Measurements from ENCODE around the gene FLT3. TPM values are rescaled to one million over a fixed set of nuclear protein-coding genes. Genes with fewer than 3 reads are reported as not detected.
A peak's percentile ranks its signal among the peaks of the same experiment; 100 is the strongest.
"Not testable (repeated sequence)": the region's sequence is repeated elsewhere in the genome, so short reads cannot be mapped to it uniquely, and the experiment has no call there.

FLT3 gene
- under 1 TPM; 0.12 to 0.26 TPM for total RNA-seq

GRCh38 chr13:28100150-28101121 is at the start of gene FLT3:
TSS of gene FLT3 (minus strand) at chr13:28100576. CDS start at chr13:28100510, 66 bp downstream.
- no peak for TF ChIP-seq CTCF (IDR thresholded peaks at IDR 0.05)
- Histone ChIP-seq H3K9me3 (peaks cover 0 to 7% of the 10 kb centered on the region in 2 donors), H3K4me3 (peak within 1 kb of the TSS; percentile 7 to 44), H3K27ac (no peak within 1 kb of the TSS), H3K36me3 (no peaks in the 10 kb centered on the region), H3K27me3 (peaks cover 9 to 16% of the 10 kb centered on the region in 2 donors), H3K4me1 (peaks cover 0 to 15% of the 10 kb centered on the region in 2 donors)
- no peak for DNase-seq (ENCODE audit: low spot score)

GRCh38 chr13:28147495-28147894 is 47.1 kb upstream of the FLT3 start:
- no peak for TF ChIP-seq CTCF (IDR thresholded peaks at IDR 0.05)
- H3K4me1 ChIP-seq: peaks cover 0 to 12% of the 10 kb centered on the region in 2 donors
- DNase-seq (ENCODE audit: low spot score): no peak
- H3K9me3 ChIP-seq: no peaks in the 10 kb centered on the region
- H3K27me3 ChIP-seq: no peaks in the 10 kb centered on the region
- H3K36me3 ChIP-seq: no peaks in the 10 kb centered on the region
- H3K4me3 ChIP-seq: no peak overlapping the region
- no peak overlapping the region for H3K27ac ChIP-seq

GRCh38 chr13:28145049-28145448 is 44.7 kb upstream of the FLT3 start:
- no peak overlapping the region for H3K4me3 ChIP-seq
- no peak overlapping the region for H3K27ac ChIP-seq
- H3K27me3 ChIP-seq: no peaks in the 10 kb centered on the region
- no peaks in the 10 kb centered on the region for H3K9me3 ChIP-seq
- no peak for DNase-seq (ENCODE audit: low spot score)
- H3K4me1 ChIP-seq: peaks cover 0 to 23% of the 10 kb centered on the region in 2 donors
- no peak for TF ChIP-seq CTCF (IDR thresholded peaks at IDR 0.05)
- no peaks in the 10 kb centered on the region for H3K36me3 ChIP-seq

GRCh38 chr13:28141542-28141941 is 41.2 kb upstream of the FLT3 start:
- not testable (repeated sequence) for H3K27ac ChIP-seq; H3K9me3 ChIP-seq; DNase-seq (ENCODE audit: low spot score); H3K4me3 ChIP-seq; H3K36me3 ChIP-seq; H3K27me3 ChIP-seq
- H3K4me1 ChIP-seq: peaks cover 0 to 27% of the 10 kb centered on the region in 2 donors

- Histone ChIP-seq H3K4me1 (peaks cover 0 to 27% of the 10 kb centered on the region in 2 donors), H3K4me3 (peak overlapping the region; percentile 85 to 98), H3K27ac (no peak overlapping the region)
These were observed 40.2 kb upstream of the FLT3 start for GRCh38 chr13:28140433-28141125.

More at GRCh38 chr13:28140433-28141125, 40.2 kb upstream of the FLT3 start:
- no peak for DNase-seq (ENCODE audit: low spot score)
- Histone ChIP-seq H3K9me3 (no peaks in the 10 kb centered on the region), H3K27me3 (no peaks in the 10 kb centered on the region), H3K36me3 (no peaks in the 10 kb centered on the region)
- TF ChIP-seq CTCF (IDR thresholded peaks at IDR 0.05): no peak
